Stimulated activated CD4-positive, alpha-beta T cell treated with anti-CD3 and anti-CD28 coated beads, TNF-alpha, amount 100 ng/mL, for 48 hours (primary cell): ENCODE data around the gene CPNE8.

ENCODE experiments used
- DNase-seq, 3 donors: peaks; one replicate each; pipeline ENCODE4 v3.0.0-alpha.2; 2020; ENCODE audit warnings: low read depth in 3 of 3

The CPNE8 gene

DNA sequence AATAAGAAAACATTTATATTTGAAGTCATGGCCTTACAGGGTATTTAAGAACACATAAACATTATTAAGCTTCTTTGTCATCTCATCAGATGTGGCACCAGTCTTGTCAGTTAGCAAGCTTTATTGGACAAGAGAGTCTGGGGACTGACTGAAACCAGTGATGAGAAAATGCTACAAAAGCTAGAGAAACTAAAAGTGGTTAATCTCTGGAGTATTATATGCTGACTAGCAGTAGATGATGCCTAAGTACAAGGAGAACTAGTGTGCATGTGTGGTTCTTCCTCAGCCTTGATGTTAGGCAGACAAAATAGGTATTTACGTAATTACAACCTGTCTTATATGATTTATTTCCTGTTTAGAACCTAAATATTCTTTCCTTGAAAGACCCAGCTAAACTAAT is 176.5 kb downstream of the CPNE8 start:
- DNase-seq, result no peak

DNA sequence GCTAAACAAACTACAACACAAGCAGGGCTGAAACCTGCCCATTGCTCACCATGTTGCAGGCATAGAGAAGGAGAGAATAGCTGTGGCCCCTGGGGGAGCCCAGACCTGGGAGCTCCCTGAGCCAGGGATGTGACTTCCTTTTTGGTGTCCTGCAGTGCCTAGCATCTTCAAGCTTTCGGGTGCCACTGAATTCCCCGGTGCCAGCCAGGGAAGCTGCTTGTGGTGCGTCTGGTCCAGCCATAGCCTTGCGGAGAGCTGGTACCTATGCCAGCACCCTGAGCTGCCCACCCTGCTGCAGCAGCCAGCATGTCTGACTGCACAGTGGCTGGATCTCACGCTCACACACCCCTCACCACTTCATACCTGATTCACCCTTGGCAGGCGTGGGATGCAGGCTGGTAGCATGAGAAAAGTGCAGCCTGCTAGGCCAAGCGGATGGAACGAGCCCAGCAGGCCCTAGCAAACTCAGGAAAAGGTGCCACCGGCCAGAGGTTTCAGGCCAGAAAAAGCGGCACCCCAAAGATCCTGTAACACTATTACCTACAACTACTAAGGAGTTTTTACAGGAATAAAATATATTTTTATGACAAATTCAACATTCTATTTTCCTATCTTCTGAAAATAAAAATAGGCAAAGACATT is 183.7 kb downstream of the CPNE8 start:
- no peak for DNase-seq

DNA sequence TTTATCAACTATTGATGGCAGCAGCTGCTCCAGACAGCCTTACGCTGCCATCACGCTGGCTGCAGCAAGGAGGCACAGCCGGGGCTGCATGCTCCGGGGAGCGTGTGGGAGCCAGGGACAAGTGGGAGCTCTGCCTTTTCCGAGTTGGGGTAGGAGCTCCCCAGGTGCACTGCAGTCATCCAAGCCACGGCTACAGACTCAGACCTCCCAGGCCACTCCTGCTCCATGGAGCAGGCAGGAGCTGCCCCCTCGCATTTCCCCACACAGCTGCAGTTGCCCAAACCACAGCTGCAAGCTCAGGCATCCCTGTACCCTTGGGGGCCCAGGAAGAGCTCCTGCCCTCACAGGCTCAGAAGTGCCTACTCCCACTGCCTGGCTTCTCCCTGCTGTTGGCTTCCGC is 184.7 kb downstream of the CPNE8 start:
- no peak for DNase-seq

DNA sequence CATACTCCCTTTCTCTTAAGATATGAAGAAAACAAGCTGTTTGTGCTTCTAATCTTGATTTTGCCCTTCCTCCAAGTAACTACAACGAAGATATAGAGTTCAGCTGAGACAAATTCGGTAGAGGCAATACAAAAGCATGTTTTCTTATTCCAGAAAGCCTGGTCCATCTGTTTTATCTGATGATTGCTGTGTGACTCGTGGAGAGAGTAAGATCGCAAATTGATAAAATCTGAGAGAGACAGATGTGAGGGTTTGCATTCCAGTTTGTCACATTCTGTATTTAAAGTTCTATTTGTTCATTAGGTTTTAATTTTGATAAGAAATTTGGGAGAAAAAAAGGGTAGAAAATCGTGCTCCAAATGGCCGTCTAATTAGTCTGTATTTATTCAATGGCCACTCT is 192.1 kb downstream of the CPNE8 start:
- DNase-seq, result no peak

DNA sequence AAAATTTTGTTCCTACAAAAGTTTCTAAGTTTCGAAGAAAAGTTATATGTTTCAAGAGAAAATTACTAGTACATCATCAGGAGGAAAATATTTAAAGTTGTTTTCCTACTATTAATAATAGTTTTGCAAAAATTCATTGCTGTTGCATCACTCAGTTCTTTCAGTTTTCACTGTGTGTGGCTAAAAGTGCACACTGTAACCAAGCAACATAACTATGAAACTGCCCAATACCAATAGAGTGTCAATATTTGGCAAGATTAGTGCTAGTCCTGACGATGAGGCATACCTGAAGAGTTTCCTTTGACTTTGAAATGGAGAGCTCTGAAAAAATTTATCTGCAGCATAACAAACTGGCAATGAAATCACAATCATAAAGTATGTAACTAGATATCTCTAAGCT is 194.3 kb downstream of the CPNE8 start:
- no peak for DNase-seq

DNA sequence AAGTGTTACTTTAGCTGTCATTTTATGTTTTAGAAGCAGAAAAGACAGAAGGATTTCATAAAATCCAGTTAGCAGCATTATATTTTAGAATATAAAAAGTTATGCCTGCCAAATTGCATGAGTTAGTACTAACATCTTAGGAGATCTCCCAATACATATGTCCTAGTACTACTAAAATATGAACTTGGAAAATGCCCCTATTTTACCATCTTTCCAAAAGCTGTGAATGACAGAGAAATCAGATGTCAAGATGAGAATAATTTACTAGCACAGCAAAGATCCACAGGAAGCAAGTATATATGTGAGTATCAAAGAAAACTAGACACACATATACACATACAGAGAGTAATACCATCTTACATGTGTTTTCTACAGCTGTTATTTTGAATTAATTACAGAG is 196.9 kb downstream of the CPNE8 start:
- DNase-seq, result no peak

DNA sequence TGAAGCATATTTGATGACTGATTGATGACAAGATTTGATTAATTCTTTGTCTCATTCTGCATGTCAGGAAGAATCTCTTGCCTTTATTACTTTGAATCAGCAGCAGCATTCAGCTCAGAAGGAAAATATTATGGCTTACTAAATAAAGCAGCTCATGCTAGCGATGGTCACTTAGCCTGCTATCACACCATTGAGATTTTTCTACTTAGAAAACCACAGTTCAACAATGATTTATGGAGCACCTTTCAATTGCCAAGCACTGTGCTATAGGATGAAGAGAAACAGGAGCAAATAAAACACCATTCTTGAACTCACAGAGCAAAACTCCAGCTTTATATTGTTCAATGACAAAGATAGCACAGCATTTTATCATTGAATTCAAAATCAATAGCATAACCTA is 197.7 kb downstream of the CPNE8 start:
- no peak for DNase-seq

DNA sequence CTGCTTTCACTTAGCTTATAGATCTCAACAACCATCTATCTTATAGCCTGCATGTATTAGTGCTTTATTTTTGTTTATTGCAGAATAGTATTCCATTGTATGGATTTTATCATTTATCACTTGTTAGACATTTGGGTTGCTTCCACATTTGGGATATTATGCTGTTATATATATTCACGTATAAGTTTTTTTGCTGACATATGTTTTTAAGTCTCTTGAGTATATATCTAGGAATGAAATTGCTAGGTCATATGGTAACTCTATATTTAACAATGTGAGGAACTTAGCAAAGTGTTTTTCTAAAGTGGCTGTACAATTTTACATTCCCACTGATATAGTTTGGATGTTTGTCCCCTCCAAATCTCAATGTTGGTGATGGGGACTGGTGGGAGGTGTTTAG is 208.1 kb downstream of the CPNE8 start:
- DNase-seq, result no peak

- DNase-seq, result no peak
Observed at GRCh38 chr12:38695057-38695456, 210.3 kb downstream of the CPNE8 start.

GRCh38 chr12:38691164-38691563 is 214.2 kb downstream of the CPNE8 start:
- no peak for DNase-seq

GRCh38 chr12:38690646-38691045 is 214.7 kb downstream of the CPNE8 start:
- no peak for DNase-seq

DNA sequence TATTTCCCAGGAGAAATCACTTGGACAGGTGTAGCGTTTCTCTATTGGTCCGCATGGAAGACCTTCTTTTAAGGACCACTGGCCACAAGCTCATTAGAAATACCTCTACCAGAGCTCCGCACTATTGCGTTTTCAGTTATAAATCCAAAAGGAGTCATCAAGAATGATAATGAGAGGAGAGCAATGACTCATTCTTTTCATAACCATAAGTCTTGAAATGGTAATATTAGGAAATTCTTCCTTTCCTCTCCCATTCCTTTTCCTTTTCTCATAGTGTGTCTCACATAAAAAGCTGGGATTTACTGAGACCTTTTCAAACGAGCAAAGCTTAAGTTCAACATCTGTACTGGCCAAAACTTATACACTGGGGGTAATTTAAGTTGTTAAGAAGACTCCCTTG is 215.7 kb downstream of the CPNE8 start:
- no peak for DNase-seq

- no peak for DNase-seq
Observed at GRCh38 chr12:38689195-38689594, 216.2 kb downstream of the CPNE8 start.

DNA sequence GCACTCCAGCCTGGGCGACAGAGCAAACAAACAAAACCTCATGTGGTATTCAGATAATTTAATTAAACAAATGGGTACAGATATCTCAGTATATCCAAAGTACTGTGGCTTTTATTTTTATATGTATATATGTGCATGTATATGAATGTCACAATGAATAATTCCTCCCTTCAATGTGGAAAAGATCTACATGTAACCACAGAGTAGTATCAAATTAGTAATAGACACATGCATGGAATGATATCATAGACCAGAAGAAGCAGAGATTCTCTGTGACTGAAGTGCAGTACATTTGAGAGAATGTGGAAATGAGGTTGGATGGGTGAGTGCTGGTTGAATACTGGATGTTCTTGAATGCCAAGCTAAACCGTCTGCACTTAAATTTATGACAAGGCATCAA is 222.9 kb downstream of the CPNE8 start:
- no peak for DNase-seq

DNA sequence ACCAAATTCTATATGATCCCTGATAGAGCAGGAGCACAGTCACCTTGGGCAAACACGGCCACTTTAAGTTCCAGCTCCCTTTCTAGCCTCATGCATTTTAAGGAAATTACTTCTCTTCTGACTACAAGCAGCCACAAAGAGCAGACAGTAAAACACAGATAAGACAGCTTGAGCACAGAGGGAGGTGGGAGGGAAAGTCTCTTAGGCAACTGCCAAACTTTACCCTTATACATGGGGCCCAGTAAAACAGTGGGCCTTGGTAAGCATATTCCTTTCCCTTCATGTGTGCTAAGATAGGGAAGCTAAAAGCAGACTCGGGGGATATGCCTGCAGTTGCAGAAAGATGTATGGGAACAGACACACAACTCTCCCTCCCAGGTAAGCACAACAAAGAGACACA is 235.9 kb downstream of the CPNE8 start:
- no peak for DNase-seq

DNA sequence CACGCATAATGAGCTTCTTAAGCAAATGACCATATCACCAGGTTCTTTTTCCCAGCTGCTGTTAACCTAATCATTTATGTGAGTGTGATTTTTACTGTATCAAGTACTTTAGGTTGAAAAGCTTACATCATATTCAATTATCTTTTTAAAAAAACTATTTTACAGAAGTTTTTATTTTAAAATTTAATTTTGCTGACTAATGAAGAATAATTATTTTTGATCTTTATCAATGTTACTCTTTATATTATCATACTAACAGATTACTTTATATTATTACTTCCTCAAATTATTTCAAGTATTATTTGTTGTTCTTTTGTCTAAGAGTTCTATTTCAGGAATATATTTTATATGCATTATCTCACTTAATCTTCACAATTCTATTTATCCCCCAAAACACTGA is 236.3 kb downstream of the CPNE8 start:
- DNase-seq, result no peak

- DNase-seq, result no peak
Observed at GRCh38 chr12:38666425-38666824, 239.0 kb downstream of the CPNE8 start.

GRCh38 chr12:38664661-38665269 is 240.6 kb downstream of the CPNE8 start:
- DNase-seq, result no peak

DNA sequence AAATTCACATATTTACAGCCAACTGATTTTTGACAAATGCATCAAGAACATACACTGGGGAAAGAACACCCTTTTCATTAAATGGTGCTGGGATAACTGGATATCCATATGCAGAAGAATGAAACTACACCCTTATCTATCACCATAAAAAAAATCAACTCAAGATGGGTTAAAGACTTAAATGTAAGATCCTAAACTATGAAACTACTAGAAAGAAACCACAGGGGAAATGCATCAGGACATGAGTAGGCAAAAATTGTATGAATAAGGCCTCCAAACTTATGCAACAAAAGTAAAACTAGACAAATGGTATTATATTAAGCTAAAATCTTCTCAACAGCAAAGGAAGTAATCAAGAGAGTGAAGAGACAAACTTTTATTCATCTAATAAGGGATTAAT is 242.6 kb downstream of the CPNE8 start:
- DNase-seq, result no peak

- DNase-seq, result no peak
Observed at GRCh38 chr12:38653650-38654049, 251.7 kb downstream of the CPNE8 start.

DNA sequence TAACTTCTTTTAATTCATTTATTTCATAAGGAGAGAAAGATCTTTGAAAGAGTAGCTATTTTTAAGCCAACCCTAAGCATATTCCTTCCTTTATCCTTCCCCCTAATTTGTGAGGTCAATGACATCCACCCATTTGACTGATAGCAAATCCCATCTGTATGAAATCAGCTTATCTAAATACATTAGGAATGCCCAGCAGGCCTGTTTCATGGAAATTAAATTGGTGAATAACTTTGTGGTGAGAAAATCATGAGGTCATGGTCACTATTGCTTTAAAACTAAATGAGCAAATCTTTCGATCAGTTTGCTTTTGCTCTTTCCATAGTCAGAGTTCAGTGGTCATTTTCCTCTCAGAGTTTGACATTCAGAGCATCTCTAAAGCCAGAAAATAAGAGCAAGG is 256.6 kb downstream of the CPNE8 start:
- DNase-seq, result no peak

- no peak for DNase-seq
Observed at GRCh38 chr12:38646146-38646545, 259.2 kb downstream of the CPNE8 start.

DNA sequence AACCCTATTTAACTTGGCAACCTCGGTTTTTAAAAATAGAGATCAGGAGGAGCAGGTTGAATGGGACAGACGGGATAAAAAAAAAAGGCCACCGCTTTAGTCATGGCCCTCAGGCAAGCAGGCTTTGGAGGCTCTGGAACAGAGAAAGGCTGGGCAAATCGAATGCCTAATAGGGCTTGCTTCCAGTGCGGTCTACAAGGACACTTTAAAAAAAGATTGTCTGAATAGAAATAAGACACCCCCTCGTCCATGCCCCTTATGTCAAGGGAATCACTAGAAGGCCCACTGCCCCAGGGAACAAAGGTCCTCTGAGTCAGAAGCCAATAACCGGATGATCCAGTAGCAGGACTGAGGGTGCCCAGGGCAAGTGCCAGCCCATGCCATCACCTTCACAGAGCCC is 265.8 kb downstream of the CPNE8 start:
- DNase-seq, result no peak

- DNase-seq, result no peak
Observed at GRCh38 chr12:38638401-38638800, 267.0 kb downstream of the CPNE8 start.
